Measurements from ENCODE around the gene DNAH8. TPM values are rescaled to one million over a fixed set of nuclear protein-coding genes. Genes with fewer than 3 reads are reported as not detected.
A peak's percentile ranks its signal among the peaks of the same experiment; 100 is the strongest.
"Not testable (repeated sequence)": the region's sequence is repeated elsewhere in the genome, so short reads cannot be mapped to it uniquely, and the experiment has no call there.

DNAH8 gene
- total RNA-seq, 1 experiment from 2014 or later: not detected

DNA sequence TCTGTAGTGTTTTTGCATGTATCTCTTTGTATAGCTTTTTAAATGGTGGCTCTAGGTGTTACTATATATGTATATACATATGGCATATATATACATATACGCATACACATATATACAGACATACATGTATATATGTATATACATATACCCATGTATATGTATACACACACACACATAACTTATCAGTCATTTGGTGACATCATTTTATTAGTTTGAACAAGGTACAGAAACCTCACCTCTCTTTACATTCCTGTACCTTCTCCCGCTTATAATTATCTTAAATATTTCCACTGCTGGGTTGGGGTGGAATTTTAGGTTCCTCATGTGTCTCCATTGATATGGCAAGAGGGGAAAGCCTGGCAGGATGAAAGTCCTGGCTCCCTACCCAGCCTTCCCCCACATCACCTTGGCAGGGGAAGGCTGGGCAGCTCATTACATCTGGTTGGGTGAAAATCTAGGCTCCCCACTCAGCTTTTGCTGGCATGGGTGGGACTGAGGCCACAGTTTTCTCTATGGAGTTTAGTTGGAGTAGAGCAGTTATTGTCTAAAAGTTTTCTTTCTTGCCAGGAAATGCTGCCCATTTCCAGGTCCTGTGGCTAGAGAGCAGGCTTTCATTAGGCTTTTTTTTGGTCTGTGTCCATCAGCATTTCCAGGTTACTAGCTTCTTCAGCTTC, 19.7 kb upstream of the DNAH8 start:
- peak overlapping the region; percentile 47 for H3K27ac Mint-ChIP-seq (ENCODE audit: low read depth, unreplicated experiment)
- intact Hi-C loops (cut with micrococcal nuclease): no loop called here
- POLR2A ChIA-PET: no interaction called here
- H3K36me3 Mint-ChIP-seq (ENCODE audit: insufficient read depth, unreplicated experiment): peaks cover 15% of the 10 kb centered on the region
- no peak overlapping the region for H3K4me3 Mint-ChIP-seq (ENCODE audit: unreplicated experiment)
- H3K4me1 Mint-ChIP-seq (ENCODE audit: insufficient read depth, unreplicated experiment): peaks cover 5% of the 10 kb centered on the region
- DNase-seq (ENCODE audit: unreplicated experiment): no peak
- CTCF ChIA-PET: interaction anchor here (0.6 kb wide), 2 partner anchors 95 to 176 kb away, joined by 3 to 4 read pairs; no protein-coding TSS in a partner anchor
- BruUV-seq (replicated peaks): no TSS peak
- TF ChIP-seq, protein P1, sequence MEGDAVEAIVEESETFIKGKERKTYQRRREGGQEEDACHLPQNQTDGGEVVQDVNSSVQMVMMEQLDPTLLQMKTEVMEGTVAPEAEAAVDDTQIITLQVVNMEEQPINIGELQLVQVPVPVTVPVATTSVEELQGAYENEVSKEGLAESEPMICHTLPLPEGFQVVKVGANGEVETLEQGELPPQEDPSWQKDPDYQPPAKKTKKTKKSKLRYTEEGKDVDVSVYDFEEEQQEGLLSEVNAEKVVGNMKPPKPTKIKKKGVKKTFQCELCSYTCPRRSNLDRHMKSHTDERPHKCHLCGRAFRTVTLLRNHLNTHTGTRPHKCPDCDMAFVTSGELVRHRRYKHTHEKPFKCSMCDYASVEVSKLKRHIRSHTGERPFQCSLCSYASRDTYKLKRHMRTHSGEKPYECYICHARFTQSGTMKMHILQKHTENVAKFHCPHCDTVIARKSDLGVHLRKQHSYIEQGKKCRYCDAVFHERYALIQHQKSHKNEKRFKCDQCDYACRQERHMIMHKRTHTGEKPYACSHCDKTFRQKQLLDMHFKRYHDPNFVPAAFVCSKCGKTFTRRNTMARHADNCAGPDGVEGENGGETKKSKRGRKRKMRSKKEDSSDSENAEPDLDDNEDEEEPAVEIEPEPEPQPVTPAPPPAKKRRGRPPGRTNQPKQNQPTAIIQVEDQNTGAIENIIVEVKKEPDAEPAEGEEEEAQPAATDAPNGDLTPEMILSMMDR (IDR thresholded peaks at IDR 0.05; ENCODE audit: unreplicated experiment): no peak
- no peaks in the 10 kb centered on the region for H3K27me3 Mint-ChIP-seq (ENCODE audit: insufficient read depth, unreplicated experiment)
- H3K9me3 Mint-ChIP-seq (ENCODE audit: unreplicated experiment): peaks cover 9% of the 10 kb centered on the region

DNA sequence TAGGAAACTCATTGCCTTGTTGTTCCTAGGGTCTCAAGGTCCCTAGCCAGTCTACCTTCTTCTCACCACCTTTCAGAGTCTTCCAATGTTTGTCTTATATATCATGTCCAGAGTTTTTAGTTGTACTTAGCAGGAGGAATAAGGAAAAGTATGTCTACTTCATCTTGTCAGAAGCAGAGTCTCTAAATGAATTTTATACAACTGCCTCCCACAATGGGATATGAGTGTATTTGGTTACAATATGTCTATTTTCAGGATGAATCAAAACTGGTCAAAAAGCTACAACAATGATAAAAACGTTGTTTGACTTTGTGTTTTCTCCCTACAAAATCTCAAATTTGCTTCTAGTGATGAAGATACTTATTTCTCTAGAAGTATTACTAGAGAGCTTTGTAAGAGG, 19.2 kb upstream of the DNAH8 start:
- TF ChIP-seq, protein P1 (IDR thresholded peaks at IDR 0.05; ENCODE audit: unreplicated experiment): no peak
- Mint-ChIP-seq H3K27me3 (ENCODE audit: insufficient read depth, unreplicated experiment) (no peaks in the 10 kb centered on the region), H3K4me3 (ENCODE audit: unreplicated experiment) (no peak overlapping the region), H3K27ac (ENCODE audit: low read depth, unreplicated experiment) (peak overlapping the region; percentile 47), H3K9me3 (ENCODE audit: unreplicated experiment) (peaks cover 10% of the 10 kb centered on the region), H3K4me1 (ENCODE audit: insufficient read depth, unreplicated experiment) (peaks cover 5% of the 10 kb centered on the region), H3K36me3 (ENCODE audit: insufficient read depth, unreplicated experiment) (peaks cover 15% of the 10 kb centered on the region)
- BruUV-seq (replicated peaks): no TSS peak
- intact Hi-C loops (cut with micrococcal nuclease): no loop called here
- ChIA-PET CTCF (interaction anchor here (0.6 kb wide), 2 partner anchors 95 to 175 kb away, joined by 3 to 4 read pairs; no protein-coding TSS in a partner anchor), POLR2A (no interaction called here)
- DNase-seq (ENCODE audit: unreplicated experiment): no peak

DNA sequence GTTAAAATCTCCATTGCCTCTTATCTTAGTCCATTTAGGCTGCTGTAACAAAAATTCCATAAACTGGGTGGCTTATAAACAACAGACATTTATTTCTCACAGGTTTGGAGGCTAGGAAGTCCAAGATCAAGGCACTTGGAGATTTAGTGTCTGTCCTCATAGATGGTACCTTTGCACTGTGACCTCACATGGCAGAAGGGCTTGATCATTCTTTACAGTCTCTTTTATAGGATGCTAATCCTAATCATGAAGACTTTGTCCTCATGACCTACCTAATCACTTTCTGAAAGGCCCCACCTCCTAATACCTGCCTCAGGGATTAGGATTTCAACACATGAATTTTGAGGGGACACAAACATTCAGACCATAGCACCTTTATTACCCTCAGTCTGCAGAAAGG, 18.8 kb upstream of the DNAH8 start:
- no peak for DNase-seq (ENCODE audit: unreplicated experiment)
- intact Hi-C loops (cut with micrococcal nuclease): no loop called here
- no peaks in the 10 kb centered on the region for H3K27me3 Mint-ChIP-seq (ENCODE audit: insufficient read depth, unreplicated experiment)
- ChIA-PET CTCF (interaction anchor here (0.6 kb wide), 1 partner anchor 94 kb away, joined by 4 read pairs; no protein-coding TSS in a partner anchor), POLR2A (no interaction called here)
- TF ChIP-seq, protein P1 (IDR thresholded peaks at IDR 0.05; ENCODE audit: unreplicated experiment): no peak
- H3K4me1 Mint-ChIP-seq (ENCODE audit: insufficient read depth, unreplicated experiment): peaks cover 5% of the 10 kb centered on the region
- BruUV-seq (replicated peaks): no TSS peak
- H3K27ac Mint-ChIP-seq (ENCODE audit: low read depth, unreplicated experiment): peak overlapping the region; percentile 47
- peaks cover 10% of the 10 kb centered on the region for H3K9me3 Mint-ChIP-seq (ENCODE audit: unreplicated experiment)
- peaks cover 15% of the 10 kb centered on the region for H3K36me3 Mint-ChIP-seq (ENCODE audit: insufficient read depth, unreplicated experiment)
- no peak overlapping the region for H3K4me3 Mint-ChIP-seq (ENCODE audit: unreplicated experiment)

DNA sequence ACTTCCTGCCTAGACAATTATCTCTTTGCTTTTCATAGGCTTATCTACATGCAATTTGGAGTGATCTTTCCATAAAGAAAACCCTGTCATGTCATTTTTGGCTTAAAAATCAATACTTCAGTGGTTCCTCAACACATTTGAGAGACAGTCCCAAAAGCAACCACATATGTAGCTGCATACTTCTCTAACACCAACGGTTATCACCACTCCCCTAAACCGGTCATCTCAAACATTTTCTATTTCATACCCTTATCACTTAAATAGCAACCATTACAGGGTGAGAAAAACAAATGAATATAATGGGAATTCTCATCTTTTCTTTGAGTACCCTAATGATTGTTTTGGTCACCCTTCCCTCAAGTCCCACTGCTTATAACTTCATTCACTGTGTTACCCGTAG, 17.3 kb upstream of the DNAH8 start:
- TF ChIP-seq, protein P1 (IDR thresholded peaks at IDR 0.05; ENCODE audit: unreplicated experiment): no peak
- ChIA-PET POLR2A (no interaction called here), CTCF (no interaction called here)
- no peak for DNase-seq (ENCODE audit: unreplicated experiment)
- peaks cover 14% of the 10 kb centered on the region for H3K4me1 Mint-ChIP-seq (ENCODE audit: insufficient read depth, unreplicated experiment)
- H3K27me3 Mint-ChIP-seq (ENCODE audit: insufficient read depth, unreplicated experiment): no peaks in the 10 kb centered on the region
- H3K36me3 Mint-ChIP-seq (ENCODE audit: insufficient read depth, unreplicated experiment): peaks cover 21% of the 10 kb centered on the region
- H3K9me3 Mint-ChIP-seq (ENCODE audit: unreplicated experiment): peaks cover 10% of the 10 kb centered on the region
- H3K4me3 Mint-ChIP-seq (ENCODE audit: unreplicated experiment): no peak overlapping the region
- intact Hi-C loops (cut with micrococcal nuclease): no loop called here
- H3K27ac Mint-ChIP-seq (ENCODE audit: low read depth, unreplicated experiment): no peak overlapping the region
- no TSS peak for BruUV-seq (replicated peaks)

DNA sequence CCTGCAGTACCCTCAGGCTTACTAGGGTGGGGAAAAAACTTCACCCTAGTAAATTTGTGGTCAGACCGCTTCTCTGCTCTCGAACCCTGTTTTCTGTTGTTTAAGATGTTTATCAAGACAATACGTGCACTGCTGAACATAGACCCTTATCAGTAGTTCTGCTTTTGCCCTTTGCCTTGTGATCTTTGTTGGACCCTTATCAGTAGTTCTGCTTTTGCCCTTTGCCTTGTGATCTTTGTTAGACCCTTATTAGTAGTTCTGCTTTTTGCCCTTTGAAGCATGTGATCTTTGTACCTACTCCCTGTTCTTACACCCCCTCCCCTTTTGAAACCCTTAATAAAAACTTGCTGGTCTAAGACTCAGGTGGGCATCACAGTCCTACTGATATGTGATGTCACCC, 15.4 kb upstream of the DNAH8 start:
- H3K4me3 Mint-ChIP-seq (ENCODE audit: unreplicated experiment); POLR2A ChIA-PET; H3K27ac Mint-ChIP-seq (ENCODE audit: low read depth, unreplicated experiment); H3K27me3 Mint-ChIP-seq (ENCODE audit: insufficient read depth, unreplicated experiment); intact Hi-C loops (cut with micrococcal nuclease); BruUV-seq (replicated peaks); DNase-seq (ENCODE audit: unreplicated experiment): not testable (repeated sequence)
- Mint-ChIP-seq H3K9me3 (ENCODE audit: unreplicated experiment) (peaks cover 10% of the 10 kb centered on the region), H3K4me1 (ENCODE audit: insufficient read depth, unreplicated experiment) (peaks cover 14% of the 10 kb centered on the region), H3K36me3 (ENCODE audit: insufficient read depth, unreplicated experiment) (peaks cover 18% of the 10 kb centered on the region)
- CTCF ChIA-PET: interaction anchor here (0.6 kb wide), 1 partner anchor 13 kb away, joined by 3 read pairs; no protein-coding TSS in a partner anchor

All from MCF 10A (cell line).